Neuronal stem cell (in vitro differentiated cells): Measurements from ENCODE around the gene DHH. TPM values are rescaled to one million over a fixed set of nuclear protein-coding genes. Genes with fewer than 3 reads are reported as not detected.
A peak's percentile ranks its signal among the peaks of the same experiment; 100 is the strongest.

Experiments used
- DNase-seq: peaks from one replicate; pipeline ENCODE4 v3.0.0-alpha.2; 2013; ENCODE audit warnings: low spot score
- H2AFZ ChIP-seq: one replicate; pipeline ENCODE4 v1.6.1; 2013; ENCODE audit warnings: mild to moderate bottlenecking, low read length, inconsistent platforms
- H2AK5ac ChIP-seq: 2 replicates; pipeline ENCODE4 v1.6.1; 2013; ENCODE audit warnings: low read depth, mild to moderate bottlenecking, inconsistent platforms, low read length, moderate library complexity, mixed read lengths
- H2BK120ac ChIP-seq: 2 replicates; pipeline ENCODE4 v1.6.1; 2013; ENCODE audit warnings: low read depth, mild to moderate bottlenecking, inconsistent platforms, low read length, moderate library complexity, mixed read lengths
- H2BK12ac ChIP-seq: one replicate; pipeline ENCODE4 v1.6.1; 2013; ENCODE audit warnings: low read length, inconsistent platforms
- H2BK15ac ChIP-seq: 2 replicates; pipeline ENCODE4 v1.6.1; 2013; ENCODE audit warnings: mild to moderate bottlenecking, low read length, inconsistent platforms, mixed read lengths
- H2BK5ac ChIP-seq: one replicate; pipeline ENCODE4 v1.6.1; 2013; ENCODE audit warnings: inconsistent platforms, mild to moderate bottlenecking, low read length, moderate library complexity
- H3K14ac ChIP-seq: one replicate; pipeline ENCODE4 v1.6.1; 2013; ENCODE audit warnings: low read length, inconsistent platforms
- H3K18ac ChIP-seq: 2 replicates; pipeline ENCODE4 v1.6.1; 2013; ENCODE audit warnings: low read length, inconsistent platforms
- H3K23ac ChIP-seq: 2 replicates; pipeline ENCODE4 v1.6.1; 2013; ENCODE audit warnings: low read depth, mild to moderate bottlenecking, mixed read lengths, low read length, inconsistent platforms; ENCODE audit not compliant: poor library complexity
- H3K27ac ChIP-seq: replicated peaks from 3 replicates; pipeline ENCODE4 v1.5.1; 2013; ENCODE audit warnings: low read length, inconsistent platforms
- H3K27me3 ChIP-seq, 3 experiments: 2 replicates each; pipeline ENCODE4 v1.6.1; 2013; ENCODE audit warnings: low read length in 3 of 3, mild to moderate bottlenecking in 2 of 3, inconsistent platforms in 1 of 3, low read depth in 1 of 3, mixed read lengths in 1 of 3, moderate library complexity in 1 of 3; ENCODE audit not compliant: control insufficient read depth in 3 of 3, insufficient read depth in 3 of 3
- H3K36me3 ChIP-seq, 2 donors: replicated peaks in 1 of 2; 2 replicates each; pipeline ENCODE4 v1.6.1; 2013; ENCODE audit warnings: low read length in 2 of 2; ENCODE audit not compliant: control insufficient read depth in 2 of 2, insufficient read depth in 2 of 2
- H3K4ac ChIP-seq: 2 replicates; pipeline ENCODE4 v1.6.1; 2013; ENCODE audit warnings: inconsistent platforms, mild to moderate bottlenecking, low read length, moderate library complexity
- H3K4me1 ChIP-seq, 2 donors: 1 replicate in 1 of 2; 2 replicates in 1 of 2; pipeline ENCODE4 v1.6.1; 2013; ENCODE audit warnings: low read length in 2 of 2, low read depth in 1 of 2; ENCODE audit not compliant: control insufficient read depth in 2 of 2, insufficient read depth in 1 of 2
- H3K4me2 ChIP-seq: one replicate; pipeline ENCODE4 v1.6.1; 2013; ENCODE audit warnings: mild to moderate bottlenecking, low read length, inconsistent platforms; ENCODE audit not compliant: insufficient read depth, poor library complexity, severe bottlenecking
- H3K4me3 ChIP-seq, 2 donors: 2 replicates each; pipeline ENCODE4 v1.5.1; 2013; ENCODE audit warnings: low read length in 2 of 2, mild to moderate bottlenecking in 2 of 2, inconsistent platforms in 1 of 2, moderate library complexity in 1 of 2
- H3K79me1 ChIP-seq: one replicate; pipeline ENCODE4 v1.6.1; 2013; ENCODE audit warnings: low read depth, mild to moderate bottlenecking, inconsistent platforms, low read length, moderate library complexity
- H3K9ac ChIP-seq: one replicate; pipeline ENCODE4 v1.6.1; 2013; ENCODE audit warnings: mild to moderate bottlenecking, low read depth, low read length, inconsistent platforms; ENCODE audit not compliant: poor library complexity
- H3K9me3 ChIP-seq, 2 donors: replicated peaks in 1 of 2; 2 replicates each; pipeline versions ENCODE3 to v1.6.1; 2013; ENCODE audit warnings: low read length in 2 of 2, mild to moderate bottlenecking in 2 of 2, inconsistent platforms in 1 of 2, low read depth in 1 of 2, mixed read lengths in 1 of 2, moderate library complexity in 1 of 2; ENCODE audit not compliant: control insufficient read depth in 2 of 2, insufficient read depth in 1 of 2
- H4K8ac ChIP-seq: one replicate; pipeline ENCODE4 v1.6.1; 2013; ENCODE audit warnings: low read depth, mild to moderate bottlenecking, inconsistent platforms, low read length, moderate library complexity
- H4K91ac ChIP-seq: one replicate; pipeline ENCODE4 v1.6.1; 2013; ENCODE audit warnings: low read length, low read depth, mild to moderate bottlenecking, inconsistent platforms; ENCODE audit not compliant: poor library complexity
- WGBS, 2 donors: extraction: QIAGEN DNeasy Blood & Tissue Kit; methylation state at CpG; one replicate each; pipeline ENCODE4 v1.1.7; 2013; ENCODE audit warnings: missing lambda C conversion rate in 2 of 2, mixed read lengths in 1 of 2; ENCODE audit not compliant: insufficient read length in 2 of 2, insufficient replicate concordance in 1 of 2; ENCODE audit errors: extremely low coverage in 2 of 2; 5-methylcytosine and 5-hydroxymethylcytosine counted together
- small RNA-seq: library from polyadenylated mRNA; stranded (forward); fragments of <200 nt; extraction: miRNeasy Mini kit (QIAGEN cat#:217004); gene quantifications from one replicate; pipeline ENCODE3, GENCODE V24; 2013; ENCODE audit not compliant: insufficient read depth

The DHH gene

GRCh38 chr12:49037111-49037946 lies 57.3 kb downstream of the DHH start:
- Histone ChIP-seq H2AFZ (no peak overlapping the region), H3K4ac (no peak overlapping the region), H3K14ac (peak overlapping the region; percentile 21), H2BK5ac (no peak overlapping the region), H2BK12ac (no peak overlapping the region), H2AK5ac (no peak overlapping the region), H3K23ac (no peak overlapping the region), H3K4me1 (no peaks in the 10 kb centered on the region), H2BK15ac (no peak overlapping the region), H2BK120ac (no peak overlapping the region), H3K27ac (no peak overlapping the region), H4K91ac (no peak overlapping the region), H3K18ac (no peak overlapping the region), H3K4me3 (no peak overlapping the region), H3K79me1 (peaks cover 18% of the 10 kb centered on the region), H4K8ac (peak overlapping the region; percentile 48), H3K36me3 (peaks cover 71 to 99% of the 10 kb centered on the region in 2 donors), H3K27me3 (no peaks in the 10 kb centered on the region), H3K9me3 (no peaks in the 10 kb centered on the region), H3K4me2 (no peak overlapping the region), H3K9ac (peak overlapping the region; percentile 21)
- no CpG with 5 or more reads among the region's 9 CpGs for WGBS, 2 donors
- no peak for DNase-seq

Small RNA genes lying within 50 kb of the gene (small RNA-seq; reads per million reads assigned to genes)
- gene RF00019, result not detected
